Kasumi-1 (cell line): ENCODE data around the gene EYS.

Source experiments
- DNase-seq, 2 experiments: peaks; one replicate each; lab custom pipeline; 2025; lab: John Stamatoyannopoulos, UW

The EYS gene

GRCh38 chr6:65707126-65707826 lies at the start of gene EYS:
Gene EYS, minus strand, starts transcription at chr6:65707226. Its CDS starts 211,816 bp downstream, at chr6:65495410.
- no peak for DNase-seq

- DNase-seq: no peak
Measured at GRCh38 chr6:65746302-65746701, 39.3 kb upstream of the EYS start.

GRCh38 chr6:65745614-65746013 lies 38.6 kb upstream of the EYS start:
- DNase-seq: no peak

- DNase-seq: no peak
Measured at GRCh38 chr6:65728879-65729479, 22.0 kb upstream of the EYS start.

- DNase-seq: peak; percentile 79 to 81
Measured at GRCh38 chr6:65719101-65719500, 12.1 kb upstream of the EYS start.

- no peak for DNase-seq
Measured at GRCh38 chr6:65711531-65711930, 4.5 kb upstream of the EYS start.

GRCh38 chr6:65709099-65709830 lies 2.2 kb upstream of the EYS start:
- DNase-seq: no peak

GRCh38 chr6:65708162-65708561 lies 1.1 kb upstream of the EYS start:
- no peak for DNase-seq

- DNase-seq: no peak
Measured at GRCh38 chr6:65706436-65706835, 590 bp downstream of the EYS start.

GRCh38 chr6:65701325-65701724 lies 5.7 kb downstream of the EYS start:
- DNase-seq: no peak

- DNase-seq: peak; percentile 70 to 73
Measured at GRCh38 chr6:65700561-65700960, 6.5 kb downstream of the EYS start.

GRCh38 chr6:65692109-65692508 lies 14.9 kb downstream of the EYS start:
- DNase-seq: no peak

- DNase-seq: no peak
Measured at GRCh38 chr6:65680232-65680631, 26.8 kb downstream of the EYS start.

GRCh38 chr6:65671922-65672321 lies 35.1 kb downstream of the EYS start:
- no peak for DNase-seq

- no peak for DNase-seq
Measured at GRCh38 chr6:65667916-65668656, 38.9 kb downstream of the EYS start.

GRCh38 chr6:65650086-65650485 lies 56.9 kb downstream of the EYS start:
- DNase-seq: no peak

GRCh38 chr6:65649392-65649791 lies 57.6 kb downstream of the EYS start:
- DNase-seq: no peak

GRCh38 chr6:65646544-65646943 lies 60.5 kb downstream of the EYS start:
- peak; percentile 24 to 27 for DNase-seq

- no peak for DNase-seq
Measured at GRCh38 chr6:65642776-65643175, 64.2 kb downstream of the EYS start.

- DNase-seq: peak; percentile 51 to 53
Measured at GRCh38 chr6:65638047-65638831, 68.8 kb downstream of the EYS start.

GRCh38 chr6:65637289-65638046 lies 69.6 kb downstream of the EYS start:
- no peak for DNase-seq
